A673 (cell line): ENCODE data around the gene KLHDC2. TPM values are rescaled to one million over a fixed set of nuclear protein-coding genes. Genes with fewer than 3 reads are reported as not detected.

Experiments
- BruUV-seq: library from RNA; stranded (reverse); fragments of 400-500 nt; replicated peaks from 2 replicates; lab custom pipeline; 2021; lab: Mats Ljungman, UMichigan
- CTCF ChIA-PET: fragments of 300-600 bp; sonication (Branson Sonifier 250); formaldehyde crosslinking; loops from one replicate; lab custom pipeline; 2022; ENCODE audit warnings: antibody characterized with exemption; lab: Charles Lee
- POLR2A ChIA-PET: fragments of 300-600 bp; sonication (Branson Sonifier 250); formaldehyde crosslinking; loops from one replicate; lab custom pipeline; 2022; ENCODE audit warnings: antibody characterized with exemption; ENCODE audit not compliant: low non-redundant PET; lab: Charles Lee
- DNase-seq: peaks from one replicate; pipeline ENCODE4 v3.0.0-alpha.2; 2015; ENCODE audit warnings: low spot score
- H3K27ac ChIP-seq: fragments of 200-600 bp; sonication (generic); 2 replicates; pipeline ENCODE4 v1.5.1; 2016; ENCODE audit warnings: mixed run types, low read depth, mild to moderate bottlenecking, mixed read lengths, antibody characterized with exemption, low read length; ENCODE audit not compliant: poor library complexity, severe bottlenecking
- H3K27me3 ChIP-seq: fragments of 200-600 bp; sonication (generic); replicated peaks from 2 replicates; pipeline ENCODE4 v1.6.1; 2017; ENCODE audit warnings: mixed run types, low read depth, mild to moderate bottlenecking, mixed read lengths, antibody characterized with exemption, low read length; ENCODE audit not compliant: insufficient read depth, poor library complexity
- H3K36me3 ChIP-seq: fragments of 200-600 bp; sonication (generic); 2 replicates; pipeline ENCODE4 v1.6.1; 2016; ENCODE audit warnings: mixed run types, mild to moderate bottlenecking, mixed read lengths, antibody characterized with exemption, low read length; ENCODE audit not compliant: insufficient read depth, poor library complexity, severe bottlenecking
- H3K4me1 ChIP-seq: fragments of 200-600 bp; sonication (generic); 2 replicates; pipeline ENCODE4 v1.6.1; 2017; ENCODE audit warnings: mixed run types, mild to moderate bottlenecking, mixed read lengths, antibody characterized with exemption, low read length; ENCODE audit not compliant: insufficient read depth, poor library complexity, severe bottlenecking
- H3K4me3 ChIP-seq: fragments of 200-600 bp; sonication (generic); 2 replicates; pipeline ENCODE4 v1.5.1; 2016; ENCODE audit warnings: low read depth, mixed run types, mild to moderate bottlenecking, mixed read lengths, low read length; ENCODE audit not compliant: poor library complexity, severe bottlenecking
- H3K9me3 ChIP-seq: fragments of 200-600 bp; sonication (generic); 2 replicates; pipeline ENCODE4 v1.6.1; 2016; ENCODE audit warnings: mixed run types, low read depth, mild to moderate bottlenecking, mixed read lengths, antibody characterized with exemption, low read length; ENCODE audit not compliant: poor library complexity, severe bottlenecking
- EZH2 ChIP-seq: fragments of 200-600 bp; sonication (generic); IDR thresholded peaks from 2 replicates; pipeline ENCODE4 v1.6.1; 2017; ENCODE audit warnings: borderline replicate concordance, low read depth, mild to moderate bottlenecking, mixed read lengths, antibody characterized with exemption, low read length; ENCODE audit not compliant: poor library complexity, severe bottlenecking
- intact Hi-C: fragments of 100-400 bp; cut with micrococcal nuclease; formaldehyde crosslinking; loops from one replicate; pipeline ENCODE4 v1.10.0; 2022; ENCODE audit not compliant: unreplicated experiment
- total RNA-seq: library from RNA; stranded (reverse); gene quantifications from 2 replicates; pipeline ENCODE4 v1.2.3, GENCODE V29; 2021
- TF ChIP-seq, protein P1 (sequence below): fragments of 300-800, 200-600 bp; sonication (generic); conservative IDR thresholded peaks from 2 replicates; pipeline ENCODE4 v1.5.1; 2017; ENCODE audit warnings: low read depth, mild to moderate bottlenecking, antibody characterized with exemption, low read length, moderate library complexity, mixed read lengths

KLHDC2 gene
- total RNA-seq, 1 experiment from 2014 or later: 34.0 TPM

DNA sequence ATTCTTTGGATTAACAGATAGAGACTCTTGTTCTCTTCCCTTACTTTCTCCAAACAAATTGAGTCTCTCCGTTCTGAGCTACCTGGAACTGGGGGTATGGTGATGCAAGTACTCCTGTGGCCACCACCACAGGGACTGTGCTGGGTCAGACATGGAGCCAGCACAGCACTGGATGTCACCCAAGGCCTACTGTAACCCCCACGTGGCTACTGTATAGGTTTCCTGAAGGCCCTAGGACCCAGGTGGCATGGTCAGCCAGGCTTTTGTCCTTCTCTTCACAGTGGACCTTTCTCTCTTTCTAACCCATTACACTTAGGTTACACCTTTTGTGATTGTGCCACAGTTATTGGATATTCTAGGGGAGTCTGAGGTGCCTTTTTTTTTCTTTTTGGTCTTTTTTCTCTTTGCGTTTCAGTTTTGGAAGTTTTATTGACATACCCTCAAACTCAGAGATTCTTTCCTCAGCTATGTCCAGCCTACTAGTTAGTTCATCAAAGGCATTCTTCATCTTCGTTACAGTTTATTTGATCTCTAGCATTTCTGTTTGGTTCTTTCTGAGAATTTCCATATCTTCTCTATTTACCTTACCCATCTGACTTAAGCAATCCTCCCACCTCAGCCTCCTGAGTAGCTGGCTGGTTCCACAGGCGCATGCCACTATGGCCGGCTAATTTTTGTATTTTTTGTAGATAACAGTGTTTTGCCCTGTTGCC, 6.0 kb upstream of the KLHDC2 start:
- no peak overlapping the region for H3K27ac ChIP-seq
- no peaks in the 10 kb centered on the region for H3K27me3 ChIP-seq
- H3K36me3 ChIP-seq: no peaks in the 10 kb centered on the region
- no peaks in the 10 kb centered on the region for H3K4me1 ChIP-seq
- DNase-seq: no peak
- no peaks in the 10 kb centered on the region for H3K9me3 ChIP-seq
- POLR2A ChIA-PET: no interaction called here
- intact Hi-C loops: no loop called here
- no TSS peak for BruUV-seq
- TF ChIP-seq, protein P1, sequence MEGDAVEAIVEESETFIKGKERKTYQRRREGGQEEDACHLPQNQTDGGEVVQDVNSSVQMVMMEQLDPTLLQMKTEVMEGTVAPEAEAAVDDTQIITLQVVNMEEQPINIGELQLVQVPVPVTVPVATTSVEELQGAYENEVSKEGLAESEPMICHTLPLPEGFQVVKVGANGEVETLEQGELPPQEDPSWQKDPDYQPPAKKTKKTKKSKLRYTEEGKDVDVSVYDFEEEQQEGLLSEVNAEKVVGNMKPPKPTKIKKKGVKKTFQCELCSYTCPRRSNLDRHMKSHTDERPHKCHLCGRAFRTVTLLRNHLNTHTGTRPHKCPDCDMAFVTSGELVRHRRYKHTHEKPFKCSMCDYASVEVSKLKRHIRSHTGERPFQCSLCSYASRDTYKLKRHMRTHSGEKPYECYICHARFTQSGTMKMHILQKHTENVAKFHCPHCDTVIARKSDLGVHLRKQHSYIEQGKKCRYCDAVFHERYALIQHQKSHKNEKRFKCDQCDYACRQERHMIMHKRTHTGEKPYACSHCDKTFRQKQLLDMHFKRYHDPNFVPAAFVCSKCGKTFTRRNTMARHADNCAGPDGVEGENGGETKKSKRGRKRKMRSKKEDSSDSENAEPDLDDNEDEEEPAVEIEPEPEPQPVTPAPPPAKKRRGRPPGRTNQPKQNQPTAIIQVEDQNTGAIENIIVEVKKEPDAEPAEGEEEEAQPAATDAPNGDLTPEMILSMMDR: no peak
- no peak for TF ChIP-seq EZH2
- H3K4me3 ChIP-seq: no peak overlapping the region
- CTCF ChIA-PET: no interaction called here

DNA sequence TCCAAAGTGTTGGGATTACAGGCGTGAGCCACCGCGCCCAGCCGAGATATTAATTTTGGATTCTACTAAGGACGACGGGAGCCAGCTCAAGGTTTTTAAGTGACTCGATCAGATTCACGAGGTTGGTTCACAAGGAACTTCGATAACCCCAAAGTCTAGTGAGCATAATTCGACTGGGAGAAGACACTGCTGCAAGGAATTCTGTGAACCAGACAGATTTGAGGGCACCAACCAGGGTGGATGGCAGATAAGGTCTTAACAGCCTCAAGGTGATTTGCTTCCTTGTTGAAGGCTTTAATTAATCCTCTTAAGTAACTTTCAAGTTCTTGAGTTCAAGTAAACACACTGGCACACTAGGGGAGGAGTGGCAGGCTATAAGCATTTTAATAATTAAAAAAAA, 1.1 kb upstream of the KLHDC2 start:
- Histone ChIP-seq H3K9me3 (no peaks in the 10 kb centered on the region), H3K4me1 (no peaks in the 10 kb centered on the region), H3K27me3 (no peaks in the 10 kb centered on the region), H3K4me3 (peak overlapping the region; percentile 99), H3K36me3 (no peaks in the 10 kb centered on the region), H3K27ac (peak overlapping the region; percentile 98)
- intact Hi-C loops: no loop called here
- POLR2A ChIA-PET: interaction anchor here (0.5 to 0.6 kb wide), 2 partner anchors 304 to 1346 kb away, joined by 3 to 4 read pairs; no protein-coding TSS in a partner anchor
- TF ChIP-seq, protein P1: no peak
- TF ChIP-seq EZH2: no peak
- peak; percentile 3 for DNase-seq
- CTCF ChIA-PET: interaction anchor here (0.6 to 1.8 kb wide), 4 partner anchors 44 to 133 kb away, joined by 3 to 23 read pairs (median 6); partner anchors contain the start of gene NEMF
- no TSS peak for BruUV-seq

DNA sequence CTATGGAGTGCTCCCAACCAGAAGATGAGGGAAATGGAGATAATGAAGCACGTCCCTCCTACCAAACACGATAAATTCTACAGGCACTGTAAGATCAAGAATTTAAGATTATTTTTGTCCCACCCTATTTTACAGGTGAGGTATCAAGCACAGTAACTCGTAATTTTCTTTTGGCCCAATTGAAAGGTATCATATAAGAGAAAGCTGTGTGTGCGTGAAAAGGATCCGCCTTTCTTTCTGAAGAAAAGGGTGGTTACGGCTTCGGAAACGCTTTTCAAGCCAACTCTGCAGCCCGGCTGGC, 733 bp upstream of the KLHDC2 start:
- Histone ChIP-seq H3K4me3 (peak overlapping the region; percentile 99), H3K4me1 (no peaks in the 10 kb centered on the region), H3K36me3 (no peaks in the 10 kb centered on the region), H3K9me3 (no peaks in the 10 kb centered on the region), H3K27me3 (no peaks in the 10 kb centered on the region), H3K27ac (peak overlapping the region; percentile 98)
- TF ChIP-seq, protein P1: no peak
- TF ChIP-seq EZH2: no peak
- no peak for DNase-seq
- BruUV-seq: TSS peak; percentile 87
- CTCF ChIA-PET: interaction anchor here (0.6 to 1.8 kb wide), 4 partner anchors 45 to 133 kb away, joined by 3 to 23 read pairs (median 6); partner anchors contain the start of gene NEMF
- POLR2A ChIA-PET: interaction anchor here (0.5 to 0.6 kb wide), 2 partner anchors 305 to 1346 kb away, joined by 3 to 4 read pairs; no protein-coding TSS in a partner anchor
- intact Hi-C loops: no loop called here
